Measurements from ENCODE around the gene MEF2D.

MEF2D gene

DNA sequence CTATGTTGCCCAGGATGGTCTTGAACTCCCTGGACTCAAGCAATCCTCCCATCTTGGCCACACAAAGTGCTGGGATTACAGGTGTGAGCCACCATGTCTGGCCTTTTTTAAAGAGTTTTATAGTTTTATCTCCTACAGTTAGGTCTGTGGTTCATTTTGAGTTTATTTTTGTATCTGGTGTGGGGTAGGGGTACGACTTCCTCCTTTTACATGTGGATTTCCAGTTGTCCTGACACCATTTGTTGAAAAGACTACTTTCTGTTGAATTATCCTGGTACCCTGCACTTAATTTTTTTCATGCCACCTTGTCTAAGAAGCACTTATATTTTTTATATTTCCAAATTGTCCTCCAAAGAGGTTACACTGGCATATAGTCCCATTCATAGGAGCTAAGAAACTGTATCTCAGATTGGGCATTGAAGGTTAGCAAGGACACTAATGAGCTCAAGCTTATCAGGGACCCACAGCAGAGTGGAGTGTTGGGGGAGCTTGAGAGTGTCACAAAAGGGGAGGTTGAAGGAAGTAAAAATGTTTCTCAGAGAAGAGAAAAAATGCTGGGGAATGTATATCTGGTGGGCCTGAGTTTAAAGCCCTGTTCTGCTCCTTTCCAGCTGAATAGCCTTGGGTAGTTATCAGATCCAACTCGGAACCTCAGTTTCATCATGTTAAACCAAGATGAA lies 23.4 kb upstream of the MEF2D start:
- DNase-seq (ENCODE audit: low spot score) = no peak

DNA sequence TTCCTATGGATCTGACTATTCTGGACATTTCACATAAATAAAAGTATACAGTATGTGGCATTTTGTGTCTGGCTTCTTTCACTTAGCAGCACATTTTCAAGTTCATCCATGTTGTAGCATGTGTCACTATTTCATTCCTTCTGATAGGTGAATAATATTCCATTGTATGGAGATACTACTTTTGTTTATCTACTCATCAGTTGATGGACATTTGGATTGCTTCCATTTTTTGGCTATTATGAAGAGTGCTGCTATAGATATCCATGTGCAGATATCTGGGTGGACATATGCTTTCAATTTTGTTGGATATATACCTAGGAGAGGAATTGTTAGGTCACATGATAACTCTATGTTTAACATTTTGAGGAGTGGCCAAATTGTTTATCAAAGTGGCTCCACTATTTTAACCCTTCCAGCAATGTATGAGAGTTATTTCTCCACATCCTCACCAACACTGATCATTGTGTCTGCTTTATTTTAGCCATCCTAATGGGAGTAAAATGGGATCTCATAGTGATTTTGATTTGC lies 21.9 kb upstream of the MEF2D start:
- DNase-seq (ENCODE audit: low spot score) = no peak

DNA sequence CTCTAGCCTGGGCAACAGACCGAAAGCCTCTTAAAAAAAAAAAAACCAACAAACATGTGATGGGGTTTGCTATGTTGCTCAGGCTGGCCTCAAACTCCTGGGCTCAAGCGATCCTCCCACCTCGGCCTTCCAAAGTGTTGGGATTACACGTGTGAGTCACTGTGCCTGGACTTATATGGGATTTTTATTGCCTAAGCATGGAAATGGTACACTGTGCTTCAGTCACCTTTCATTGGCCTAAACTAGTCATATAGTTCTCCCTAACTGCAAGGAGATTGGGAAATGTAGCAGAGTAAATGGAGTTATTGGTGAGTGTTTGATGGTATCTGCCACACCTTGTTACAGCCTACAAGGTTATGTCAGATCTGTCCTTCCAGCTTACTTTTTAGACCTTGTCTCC lies 17.2 kb upstream of the MEF2D start:
- no peak for DNase-seq (ENCODE audit: low spot score)

DNA sequence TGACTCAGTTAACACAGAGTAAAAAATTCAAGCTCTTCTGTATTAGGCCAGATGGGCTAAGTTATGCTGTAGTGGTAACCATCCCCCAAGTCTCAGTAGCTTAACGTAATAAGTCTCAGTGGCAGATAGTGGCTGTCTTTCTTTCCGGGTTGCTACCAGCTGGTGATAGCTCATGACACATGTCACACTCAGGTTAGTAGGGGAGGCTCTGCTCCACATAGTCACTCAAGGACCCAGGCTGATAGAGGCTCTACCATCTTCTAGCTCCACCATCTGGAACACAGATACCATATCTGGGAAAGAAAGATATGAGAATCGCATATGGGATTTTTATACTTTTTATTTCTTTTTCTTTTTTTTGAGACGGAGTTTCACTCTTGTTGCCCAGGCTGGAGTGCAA lies 16.2 kb upstream of the MEF2D start:
- DNase-seq (ENCODE audit: low spot score) = no peak

DNA sequence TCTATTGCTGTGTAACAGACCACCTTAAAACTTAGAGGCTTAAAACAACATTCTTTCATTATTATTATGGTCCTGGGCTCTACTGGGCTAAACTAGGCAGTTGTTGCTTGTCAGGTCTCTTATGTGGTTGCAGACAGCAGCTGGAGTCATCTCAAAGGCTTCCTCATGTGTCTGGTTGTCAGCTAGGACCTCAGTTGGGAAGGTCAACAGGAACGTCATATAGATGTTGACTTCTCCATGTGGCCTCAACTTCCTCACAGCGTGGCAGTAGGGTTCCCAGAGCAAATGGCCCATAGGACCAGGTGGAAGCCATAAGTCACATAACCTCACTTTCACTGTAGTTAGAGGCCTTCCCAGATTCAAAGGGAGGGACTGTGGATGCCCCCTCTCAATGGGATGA lies 15.4 kb upstream of the MEF2D start:
- DNase-seq (ENCODE audit: low spot score) = no peak

DNA sequence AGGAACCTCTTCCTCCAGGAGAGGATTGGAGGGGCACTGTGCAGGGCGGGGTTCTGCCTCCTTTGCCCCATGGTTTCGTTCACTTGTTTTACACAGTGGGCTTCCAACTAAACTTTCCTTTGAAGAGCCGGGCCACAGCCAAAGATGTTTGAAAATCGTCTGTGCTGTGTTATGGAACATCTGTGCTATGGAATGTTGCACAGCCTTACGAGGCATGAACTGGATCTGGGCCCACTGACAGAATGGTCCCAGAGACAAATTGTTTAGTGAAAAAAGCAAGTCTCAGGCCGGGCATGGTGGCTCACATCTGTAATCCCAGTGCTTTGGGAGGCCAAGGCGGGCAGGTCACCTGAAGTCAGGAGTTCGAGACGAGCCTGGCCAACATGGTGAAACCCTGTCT lies 12.6 kb upstream of the MEF2D start:
- no peak for DNase-seq (ENCODE audit: low spot score)

DNA sequence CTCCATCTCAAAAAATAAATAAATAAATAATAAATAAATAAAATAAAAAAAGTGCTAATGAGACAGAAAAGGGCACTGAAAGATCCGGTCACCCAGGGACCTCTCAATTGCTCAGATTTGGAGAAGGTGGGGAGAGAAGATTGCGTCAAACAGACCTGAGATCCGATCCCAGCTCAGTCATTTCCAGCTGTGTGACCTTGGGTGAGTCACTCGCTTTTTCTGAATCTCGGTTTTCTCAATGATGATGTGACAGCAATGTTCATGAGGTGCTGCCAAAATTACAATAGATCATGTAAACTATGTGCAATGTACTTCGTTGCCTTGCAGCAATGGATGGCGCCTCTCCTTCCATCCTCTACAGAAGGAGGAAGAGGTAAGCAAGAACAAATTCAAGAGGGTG lies 11.1 kb upstream of the MEF2D start:
- DNase-seq (ENCODE audit: low spot score) = no peak

DNA sequence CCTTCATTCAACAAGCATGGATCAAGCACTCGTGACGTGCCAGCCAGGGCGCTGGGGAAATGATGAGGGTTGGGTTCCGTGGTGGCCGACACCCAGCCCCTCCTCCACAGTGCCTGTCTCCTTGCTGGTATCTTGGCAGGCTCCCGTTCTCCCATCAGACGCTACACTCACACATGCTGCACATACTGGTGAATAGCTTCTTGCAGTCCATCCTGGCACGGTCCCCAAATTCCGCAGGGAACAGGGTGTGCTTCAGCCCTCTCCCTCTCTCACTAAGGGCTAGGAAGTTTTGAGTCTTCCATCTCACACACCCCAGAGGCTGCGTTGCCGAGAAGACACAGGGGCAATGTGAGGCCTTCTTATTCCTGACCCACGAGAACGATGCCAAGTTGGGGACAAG lies 10.1 kb upstream of the MEF2D start:
- DNase-seq (ENCODE audit: low spot score) = no peak

DNA sequence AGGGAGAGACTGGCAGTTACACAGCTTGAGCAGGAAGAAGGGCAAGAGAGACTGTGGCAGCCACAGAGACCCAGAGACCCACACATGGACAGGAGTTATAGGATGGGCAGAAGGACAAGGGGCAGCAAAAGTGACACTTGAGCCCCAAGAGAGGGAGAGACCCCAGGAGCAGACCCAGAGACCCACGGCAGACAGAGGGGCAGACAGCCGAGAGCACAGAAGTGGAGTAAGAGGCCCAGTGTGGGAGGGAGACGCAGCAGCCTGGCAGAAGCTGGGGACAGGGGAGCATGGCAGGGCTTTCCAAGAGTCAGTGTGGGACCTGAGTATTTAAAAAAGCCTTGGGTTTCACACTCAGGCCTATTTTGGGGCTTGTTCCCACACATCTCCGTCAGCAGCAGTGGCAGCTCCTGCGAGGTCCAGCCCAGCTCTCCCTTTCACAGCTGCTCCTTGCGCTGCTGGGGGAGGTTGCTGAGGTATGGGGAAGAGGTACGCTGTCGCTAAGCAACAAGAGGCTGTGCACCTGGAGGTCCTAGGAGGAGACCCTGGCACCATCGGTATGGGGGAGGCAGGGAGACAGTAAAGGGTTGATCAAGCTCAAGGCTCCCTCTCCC lies 9.0 kb upstream of the MEF2D start:
- no peak for DNase-seq (ENCODE audit: low spot score)

DNA sequence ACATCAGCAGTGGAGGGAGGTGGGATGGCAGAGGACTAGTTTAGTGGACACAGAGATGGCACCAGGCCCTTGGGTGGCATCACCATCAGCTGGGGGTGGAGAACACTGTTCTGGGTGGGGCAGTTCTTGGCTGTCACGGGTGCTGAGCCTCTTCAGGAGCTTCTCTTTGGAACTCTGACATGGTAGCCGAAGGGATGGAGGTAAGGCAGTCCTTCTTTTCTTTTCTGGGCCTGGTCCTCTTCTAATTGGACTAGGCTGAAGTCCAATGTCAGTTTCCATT lies 8.3 kb upstream of the MEF2D start:
- DNase-seq (ENCODE audit: low spot score) = no peak

DNA sequence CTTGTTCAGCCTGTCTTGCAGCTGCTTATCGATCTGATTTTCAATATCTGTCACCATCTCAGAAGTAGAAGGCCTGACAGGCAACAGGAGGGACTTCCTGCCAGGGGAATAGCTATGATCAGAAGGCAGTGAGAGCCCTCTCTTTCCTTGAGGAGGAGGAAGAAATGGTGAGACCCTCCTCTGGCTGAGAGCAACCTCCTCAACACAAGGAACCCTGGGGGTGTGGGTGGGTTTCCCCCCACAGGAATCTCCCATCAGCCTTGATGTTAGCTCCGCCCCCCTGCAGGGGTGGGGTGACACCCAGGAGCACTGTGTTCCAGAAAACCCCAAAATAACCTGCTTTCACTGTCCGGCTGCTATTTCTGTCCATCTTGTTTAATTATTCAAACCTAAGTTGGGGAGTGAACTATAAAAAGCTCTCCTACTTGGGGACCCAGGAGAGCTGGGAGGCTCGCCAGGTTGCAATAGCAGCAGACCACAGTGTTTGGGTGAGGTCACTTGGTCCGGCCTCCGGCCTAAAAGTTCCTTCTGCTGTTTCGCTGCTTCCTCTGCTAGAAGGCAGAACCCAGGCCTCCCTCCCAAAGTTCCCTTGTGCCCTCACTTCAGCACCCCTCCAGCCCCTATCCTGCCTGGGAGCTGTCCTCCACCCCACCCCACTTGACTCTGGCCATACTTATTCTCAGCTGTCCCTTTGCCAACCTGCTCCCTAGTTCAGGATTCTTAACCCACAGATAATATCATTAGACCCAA lies 7.8 kb upstream of the MEF2D start:
- DNase-seq (ENCODE audit: low spot score) = no peak

DNA sequence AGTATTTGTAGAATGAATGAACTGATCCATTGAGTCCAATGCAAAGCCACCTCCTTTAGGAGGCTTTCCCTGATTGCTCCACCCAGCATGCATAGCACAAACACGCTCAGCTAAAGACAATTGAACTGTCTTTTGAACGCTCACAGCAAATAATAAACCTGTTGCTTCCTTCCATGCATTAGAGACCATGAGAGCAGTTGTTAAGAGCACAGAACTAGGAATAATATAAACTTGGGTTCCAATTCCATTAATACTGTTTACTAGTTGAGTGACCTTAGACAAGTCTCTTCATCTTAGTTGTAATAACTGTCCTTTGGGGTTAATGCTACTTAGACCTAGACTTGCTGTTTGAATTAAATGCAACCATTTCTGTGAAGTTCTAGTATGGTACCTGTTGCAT lies 5.9 kb upstream of the MEF2D start:
- no peak for DNase-seq (ENCODE audit: low spot score)

DNA sequence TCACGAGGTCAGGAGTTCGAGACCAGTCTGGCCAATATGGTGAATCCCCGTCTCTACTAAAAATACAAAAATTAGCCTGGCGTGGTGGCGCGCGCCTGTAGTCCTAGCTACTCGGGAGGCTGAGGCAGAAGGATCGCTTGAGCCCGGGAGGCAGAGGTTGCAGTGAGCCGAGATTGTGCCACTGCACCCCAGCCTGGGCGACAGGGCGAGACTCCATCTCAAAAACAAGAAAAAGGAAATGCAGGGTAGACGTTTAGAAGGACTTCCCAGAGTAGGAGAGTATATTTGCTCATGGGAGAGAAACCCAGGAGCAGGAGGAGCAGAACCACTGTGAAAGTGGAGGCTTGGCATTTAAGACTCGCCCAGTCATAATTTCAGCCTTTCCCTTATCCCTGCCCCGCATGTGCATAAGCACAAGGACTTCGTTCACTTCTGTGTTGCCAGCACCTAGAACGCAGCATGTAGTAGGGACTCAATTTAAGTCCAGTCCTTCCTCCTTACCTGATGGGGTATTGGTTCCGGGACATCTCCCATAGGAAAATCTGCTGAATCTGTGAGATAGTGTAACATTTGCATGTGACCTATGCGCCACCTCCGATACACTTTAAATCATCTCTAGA lies 5.2 kb upstream of the MEF2D start:
- DNase-seq (ENCODE audit: low spot score) = no peak

DNA sequence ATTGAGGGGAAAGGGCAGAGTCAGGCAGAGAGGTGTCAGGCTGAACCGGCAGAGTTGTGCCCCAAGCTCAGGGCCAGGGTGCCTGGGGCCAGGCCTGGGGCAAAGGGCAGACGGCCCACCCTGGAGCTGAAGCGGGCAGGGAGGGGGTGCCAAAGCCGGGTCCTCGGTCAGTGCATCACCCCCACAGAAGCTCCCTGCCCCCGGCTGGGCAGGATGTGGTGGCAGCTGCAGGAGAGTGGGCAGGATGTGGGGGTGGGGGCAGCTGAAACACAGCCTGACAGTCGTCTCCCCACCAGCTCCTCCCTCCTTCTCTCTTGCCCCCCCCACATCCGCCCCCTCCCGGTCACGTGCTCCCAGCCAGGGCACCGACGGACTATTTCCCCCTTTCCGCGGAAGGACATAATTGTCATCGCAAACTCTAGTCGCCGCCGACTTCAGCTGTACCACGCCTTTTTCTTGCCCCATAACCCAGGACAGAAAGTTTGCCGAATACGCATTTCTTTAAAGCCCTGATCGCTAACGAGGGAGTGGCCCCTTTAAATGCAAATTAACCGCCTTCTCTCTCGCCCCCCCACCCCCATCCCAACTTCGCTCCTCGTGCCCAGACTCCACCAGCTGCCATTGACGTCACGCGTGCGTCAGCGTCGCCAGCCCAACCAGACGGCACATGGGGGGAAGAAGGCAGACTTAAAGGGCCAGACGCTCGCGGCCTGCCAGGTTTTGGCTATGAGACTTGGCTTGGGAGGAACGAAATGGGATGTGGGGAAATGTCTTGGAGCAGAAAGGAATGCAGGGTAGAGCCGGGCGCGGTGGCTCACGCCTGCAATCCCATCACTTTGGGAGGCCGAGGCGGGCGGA lies 4.5 kb upstream of the MEF2D start:
- DNase-seq (ENCODE audit: low spot score) = peak; percentile 99

DNA sequence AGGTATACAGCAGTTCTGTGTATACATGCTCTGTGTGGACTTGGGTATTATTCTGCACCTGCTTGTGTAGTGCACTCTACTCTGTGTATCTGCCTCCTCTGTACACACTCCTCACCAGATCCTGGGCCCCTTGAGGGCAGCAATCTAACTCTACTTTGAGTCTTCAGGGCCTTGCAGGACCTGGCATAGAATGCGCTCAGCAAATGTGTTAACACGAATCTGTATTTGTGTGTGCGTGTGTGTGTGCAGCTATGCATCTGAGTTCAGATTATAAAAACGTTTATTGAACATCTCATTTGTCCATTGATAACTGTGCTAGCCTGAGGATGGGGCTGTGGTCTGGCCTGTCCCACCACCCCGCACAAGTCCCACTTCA lies 3.9 kb upstream of the MEF2D start:
- DNase-seq (ENCODE audit: low spot score) = no peak

DNA sequence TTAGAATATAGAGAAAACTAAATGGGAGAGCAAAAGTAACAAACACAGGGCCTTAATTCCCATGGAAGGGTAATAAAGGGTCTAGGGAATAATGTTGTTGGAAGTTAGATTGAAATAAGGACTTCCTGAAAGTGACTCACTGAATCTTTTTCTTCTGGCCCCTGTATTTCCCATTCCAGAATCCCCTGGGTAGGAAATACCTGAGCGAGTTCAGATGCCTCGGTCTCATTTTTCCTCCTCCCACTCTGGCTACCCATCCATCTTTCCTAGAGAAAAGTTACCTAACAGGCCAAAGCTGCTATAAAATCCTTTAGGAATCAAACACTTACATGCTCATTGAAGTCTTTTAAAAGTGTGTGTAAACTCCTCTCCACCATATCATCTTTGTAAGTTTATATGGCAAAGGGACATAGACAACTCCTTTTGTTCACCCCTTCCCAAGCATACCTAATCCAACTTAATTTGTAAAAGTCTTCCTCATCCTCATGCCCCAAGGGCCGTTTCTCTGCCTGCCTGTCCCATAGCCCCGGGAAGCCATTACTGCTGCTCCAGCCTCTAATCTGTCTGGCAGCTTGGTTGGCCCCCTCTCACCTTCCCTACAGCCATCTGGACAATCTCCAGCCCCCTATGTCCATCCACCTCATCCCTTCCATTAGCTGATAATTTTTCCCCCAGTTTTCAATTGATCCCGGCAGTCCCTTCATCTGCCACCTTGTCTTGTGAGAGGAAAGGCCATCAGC lies 3.3 kb upstream of the MEF2D start:
- no peak for DNase-seq (ENCODE audit: low spot score)

DNA sequence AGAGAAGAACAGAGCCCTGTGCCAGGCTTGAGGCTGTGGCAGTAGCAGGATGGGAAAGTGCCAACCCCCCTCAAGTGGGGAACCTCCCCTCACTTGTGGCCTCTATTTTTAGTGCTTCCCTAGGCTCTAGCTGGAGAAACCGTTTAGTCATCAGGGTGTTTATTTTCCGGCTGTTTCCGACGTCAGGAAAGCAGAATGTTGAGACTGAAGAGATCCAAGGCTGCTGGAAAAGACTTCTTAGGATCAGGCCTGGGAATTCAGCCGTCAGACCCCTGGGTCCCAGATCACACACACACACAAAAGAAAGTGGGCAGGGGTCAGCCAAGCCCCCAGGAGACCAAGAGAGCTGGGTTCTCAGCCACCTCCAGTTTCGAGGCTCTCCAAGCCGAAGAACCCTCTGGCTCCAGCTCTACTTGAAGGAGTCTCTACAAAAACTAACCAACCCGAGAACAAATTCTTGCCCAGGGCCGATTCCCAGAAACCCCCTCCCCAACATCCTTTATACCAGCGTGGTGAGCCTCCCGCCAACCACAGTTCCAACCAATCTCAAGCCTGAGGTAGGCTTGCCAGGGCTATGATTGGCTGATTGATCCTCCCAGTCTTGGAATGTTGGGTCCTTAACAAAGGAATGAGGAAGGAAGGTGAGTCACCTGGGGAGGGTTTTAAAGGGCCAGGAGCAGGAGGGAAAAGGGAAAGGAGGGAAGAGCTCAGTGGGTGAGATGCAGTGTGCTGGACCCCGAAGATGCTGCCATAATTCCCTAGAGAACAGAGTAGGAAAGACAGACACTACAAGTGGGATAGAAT lies 2.5 kb upstream of the MEF2D start:
- peak; percentile 97 for DNase-seq (ENCODE audit: low spot score)

DNA sequence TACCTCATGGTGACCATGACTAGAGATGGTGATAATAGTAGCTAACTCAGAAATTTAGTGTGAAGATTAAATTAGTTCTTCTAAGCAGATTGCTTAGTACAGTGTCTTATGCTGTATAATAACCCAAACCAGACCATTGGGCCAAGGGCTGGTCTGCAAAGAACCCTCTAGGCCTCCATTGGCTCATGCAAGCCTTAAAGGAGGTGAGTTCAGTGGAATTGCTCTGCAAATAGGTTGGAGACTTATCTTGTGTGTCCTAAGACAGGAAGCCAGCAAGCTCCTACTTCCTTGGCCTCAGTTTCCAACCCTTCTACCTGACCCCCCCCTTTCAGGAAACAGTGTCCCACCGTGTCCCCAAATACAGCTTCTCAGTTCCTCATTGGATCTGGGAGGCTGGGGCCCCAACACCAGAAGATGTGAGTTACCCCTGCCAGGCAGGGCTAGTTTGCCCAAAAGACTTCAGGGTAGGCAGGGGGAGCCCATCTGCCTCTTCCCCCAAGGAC lies 1.9 kb upstream of the MEF2D start:
- DNase-seq (ENCODE audit: low spot score) = no peak

DNA sequence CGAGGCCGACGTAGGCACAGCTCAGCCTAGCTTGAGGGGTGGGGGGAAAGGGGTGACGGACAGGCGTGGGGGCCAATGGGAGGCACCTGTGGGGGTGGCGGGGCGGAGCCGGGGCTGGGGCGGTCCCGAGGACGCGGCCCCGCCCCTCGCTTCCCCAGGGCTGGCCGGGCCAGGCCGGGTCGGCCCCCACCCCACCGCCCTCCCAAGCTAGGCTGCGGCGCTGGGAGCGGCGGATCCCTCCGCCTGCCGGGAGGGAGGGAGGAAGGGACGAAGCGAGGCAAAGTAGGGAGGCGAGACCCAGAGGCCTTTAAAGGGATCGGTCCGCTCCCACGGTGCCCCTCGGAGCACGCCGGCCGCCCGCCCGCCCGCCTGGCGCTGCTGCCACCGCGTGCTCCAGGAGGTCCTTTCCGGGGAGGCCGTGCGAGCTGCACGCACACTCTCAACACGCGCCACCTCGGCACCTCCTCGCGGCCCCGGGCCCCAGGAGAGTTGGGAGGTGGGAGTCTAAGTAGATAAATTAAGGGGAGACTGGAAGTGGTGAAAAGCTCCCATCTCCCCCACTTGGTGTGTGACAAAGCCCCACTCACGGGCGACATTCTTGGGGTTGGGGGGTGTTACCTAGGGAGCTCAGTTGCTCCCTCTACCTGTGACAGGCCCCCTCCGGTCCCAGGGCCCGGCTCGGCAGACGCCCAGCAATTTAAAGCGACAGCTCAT lies 375 bp upstream of the MEF2D start:
- peak; percentile 92 for DNase-seq (ENCODE audit: low spot score)

Measured in kidney capillary endothelial cell (primary cell).